Measurements from ENCODE around the gene MVB12B.
"Not testable (repeated sequence)": the region's sequence is repeated elsewhere in the genome, so short reads cannot be mapped to it uniquely, and the experiment has no call there.

The MVB12B gene

GRCh38 chr9:126462617-126463016, 136.0 kb downstream of the MVB12B start:
- in situ Hi-C loops (cut with HindIII; ENCODE audit: low sequenced_read_pairs): no loop called here

GRCh38 chr9:126463426-126463825, 136.8 kb downstream of the MVB12B start:
- in situ Hi-C loops (cut with HindIII; ENCODE audit: low sequenced_read_pairs): no loop called here

DNA sequence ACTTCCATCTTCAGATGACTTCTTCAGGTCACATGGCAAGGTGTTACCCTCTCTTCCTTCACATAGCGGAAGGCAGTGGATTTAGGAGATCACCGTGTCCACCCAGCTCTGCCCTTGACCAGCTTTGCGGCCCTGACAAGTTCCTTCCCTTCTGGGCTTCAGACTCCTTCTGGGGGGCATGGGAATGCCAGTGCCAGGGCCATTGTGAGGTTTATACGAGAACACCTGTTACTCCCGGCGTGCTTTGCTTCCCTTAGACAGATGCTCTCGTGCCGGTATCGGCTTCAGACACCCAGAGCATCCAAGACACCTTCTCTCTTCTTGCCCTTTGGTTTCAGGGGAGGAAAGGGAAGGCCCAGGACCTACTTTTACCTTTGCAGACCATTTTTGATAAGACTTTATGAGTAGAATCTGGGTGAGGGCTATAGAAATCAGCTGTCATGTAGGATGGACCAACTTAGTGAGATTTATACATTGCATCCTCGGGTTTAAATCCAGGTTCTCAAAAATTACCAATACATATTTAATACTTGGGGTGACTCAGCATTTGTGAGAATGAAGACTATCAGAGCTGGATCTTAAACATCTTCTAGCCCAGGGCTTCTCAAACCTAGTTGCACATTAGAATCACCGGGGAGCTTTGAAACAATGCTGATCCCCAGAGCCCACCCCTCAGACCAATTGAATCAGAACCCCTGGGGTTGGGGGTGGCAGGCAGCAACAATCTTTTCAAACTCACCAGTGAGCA, 138.2 kb downstream of the MVB12B start:
- in situ Hi-C loops (cut with HindIII; ENCODE audit: low sequenced_read_pairs): no loop called here

GRCh38 chr9:126465977-126466376, 139.3 kb downstream of the MVB12B start:
- in situ Hi-C loops (cut with HindIII; ENCODE audit: low sequenced_read_pairs): no loop called here

DNA sequence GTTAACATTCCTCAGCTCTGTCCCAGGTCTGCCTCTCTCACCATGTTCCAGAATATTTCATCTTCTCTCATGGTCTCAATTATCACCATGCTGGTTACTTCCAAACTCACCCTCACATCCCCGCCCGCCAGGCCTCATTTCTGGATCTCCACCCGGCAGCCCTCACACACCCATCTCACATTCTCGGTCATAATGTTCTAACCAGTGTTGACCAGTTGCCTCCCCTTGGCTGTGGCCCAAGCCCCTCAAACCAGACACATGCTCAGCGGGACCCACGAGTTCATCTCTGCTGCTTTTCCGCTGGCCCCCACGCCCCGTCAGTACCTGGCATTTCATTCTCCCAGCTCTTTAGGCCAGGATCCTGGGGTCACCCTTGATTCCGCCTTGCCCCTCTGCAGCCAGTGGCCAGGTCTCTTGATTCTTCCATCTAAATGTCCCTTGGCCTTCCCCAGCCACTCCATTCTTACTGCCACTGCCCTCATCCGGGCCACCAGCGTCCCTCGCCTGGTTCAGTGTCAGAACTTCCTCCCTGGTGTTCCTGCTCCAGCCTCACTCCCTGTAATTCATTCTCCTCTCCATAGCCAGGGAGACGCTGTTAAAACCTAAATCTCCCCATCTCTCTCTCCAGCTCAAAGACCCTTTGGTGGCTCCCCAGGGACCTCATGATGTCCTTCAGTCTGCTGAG, 141.7 kb downstream of the MVB12B start:
- in situ Hi-C loops (cut with HindIII; ENCODE audit: low sequenced_read_pairs): no loop called here

- in situ Hi-C loops (cut with HindIII; ENCODE audit: low sequenced_read_pairs): no loop called here
Measured at GRCh38 chr9:126470241-126470993, 143.8 kb downstream of the MVB12B start.

DNA sequence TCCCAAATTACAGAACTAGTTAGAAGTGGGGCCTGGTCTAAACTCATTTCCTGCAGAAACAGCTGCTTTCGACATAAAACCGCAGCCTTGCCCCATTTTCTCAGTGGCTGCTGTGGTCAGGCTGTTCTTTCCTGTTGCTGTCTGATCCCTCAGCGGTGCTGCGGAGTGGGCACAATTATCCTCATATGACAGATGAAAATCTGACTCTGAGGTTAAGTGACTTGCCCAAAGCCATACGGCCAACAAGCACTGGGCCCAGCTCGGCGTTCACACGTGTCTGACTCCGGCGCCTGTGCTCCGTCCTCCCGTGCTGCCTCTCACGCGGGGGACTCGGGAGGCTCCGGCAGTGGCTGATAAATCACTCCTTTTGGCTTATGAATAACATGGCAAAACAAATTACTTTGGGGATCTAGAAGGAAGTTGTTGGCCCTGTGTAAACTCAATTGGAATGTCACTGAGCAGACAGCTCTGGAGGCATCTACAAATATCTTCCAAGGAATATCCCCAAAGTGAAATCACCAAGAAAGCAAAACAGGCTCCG, 144.5 kb downstream of the MVB12B start:
- in situ Hi-C loops (cut with HindIII; ENCODE audit: low sequenced_read_pairs): no loop called here

DNA sequence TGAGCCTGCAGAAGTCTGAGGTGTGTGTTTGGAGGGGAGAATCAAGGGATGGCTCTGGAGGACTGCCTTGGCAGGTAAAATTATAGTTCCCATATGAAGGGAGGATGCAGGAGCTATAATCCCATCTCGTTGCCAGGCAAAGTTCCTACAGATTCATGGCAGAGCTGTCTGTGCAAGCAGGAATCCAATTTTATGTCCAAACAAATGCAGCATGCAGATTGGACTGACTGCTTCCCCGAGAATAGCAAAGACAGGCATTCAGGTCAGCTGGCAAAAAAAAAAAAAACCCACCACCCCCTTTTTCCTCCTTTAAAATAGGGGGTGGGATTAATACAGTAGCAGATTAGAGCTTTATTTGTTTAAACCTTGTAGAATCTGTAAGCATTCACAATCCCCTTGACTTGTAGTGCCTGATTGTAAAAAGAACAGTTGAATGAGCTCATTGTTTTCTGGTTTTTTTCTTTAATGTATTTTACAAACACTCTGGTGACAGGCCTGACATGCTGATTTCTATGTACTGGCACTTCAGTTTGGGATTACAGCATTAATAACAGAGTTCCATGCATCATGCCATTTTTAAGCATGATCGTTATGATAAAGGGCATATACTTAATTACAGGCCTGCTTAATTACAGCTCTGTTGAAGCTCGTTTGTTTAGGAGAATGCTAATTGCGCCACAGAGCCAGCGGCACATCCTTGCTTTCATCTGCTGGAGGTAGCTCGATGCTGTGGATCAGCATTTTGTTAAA, 145.7 kb downstream of the MVB12B start:
- in situ Hi-C loops (cut with HindIII; ENCODE audit: low sequenced_read_pairs): no loop called here

- in situ Hi-C loops (cut with HindIII; ENCODE audit: low sequenced_read_pairs): no loop called here
Measured at GRCh38 chr9:126472948-126473298, 146.3 kb downstream of the MVB12B start.

DNA sequence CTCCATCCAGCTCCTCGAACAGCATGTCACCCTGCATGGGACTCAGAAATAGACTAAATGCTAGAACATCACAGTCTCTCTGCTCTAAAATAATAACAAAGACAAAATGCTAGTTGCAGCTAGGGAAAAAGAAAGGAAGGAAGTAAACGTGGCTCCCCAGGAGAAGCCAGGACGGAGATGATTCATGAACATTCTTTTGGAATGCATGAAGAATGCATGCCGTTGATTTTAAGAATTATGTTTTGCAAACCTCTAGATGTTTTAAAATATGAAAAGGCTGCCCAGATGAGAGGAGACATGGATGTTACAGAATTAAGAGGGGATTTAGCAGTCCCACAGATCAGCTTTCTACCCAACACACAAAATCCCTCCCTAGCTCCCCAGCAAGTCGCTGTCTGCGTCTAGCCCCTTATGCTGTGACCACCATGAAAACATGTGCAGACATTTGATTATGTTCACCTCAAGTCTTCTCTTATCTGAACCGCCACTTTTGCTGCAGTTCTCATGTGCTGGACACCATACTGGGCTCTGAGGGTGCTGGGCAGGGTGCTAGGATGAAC, 147.7 kb downstream of the MVB12B start:
- in situ Hi-C loops (cut with HindIII; ENCODE audit: low sequenced_read_pairs): no loop called here

GRCh38 chr9:126474786-126475485, 148.3 kb downstream of the MVB12B start:
- in situ Hi-C loops (cut with HindIII; ENCODE audit: low sequenced_read_pairs): no loop called here

- in situ Hi-C loops (cut with HindIII; ENCODE audit: low sequenced_read_pairs): no loop called here
Measured at GRCh38 chr9:126475933-126476555, 149.4 kb downstream of the MVB12B start.

DNA sequence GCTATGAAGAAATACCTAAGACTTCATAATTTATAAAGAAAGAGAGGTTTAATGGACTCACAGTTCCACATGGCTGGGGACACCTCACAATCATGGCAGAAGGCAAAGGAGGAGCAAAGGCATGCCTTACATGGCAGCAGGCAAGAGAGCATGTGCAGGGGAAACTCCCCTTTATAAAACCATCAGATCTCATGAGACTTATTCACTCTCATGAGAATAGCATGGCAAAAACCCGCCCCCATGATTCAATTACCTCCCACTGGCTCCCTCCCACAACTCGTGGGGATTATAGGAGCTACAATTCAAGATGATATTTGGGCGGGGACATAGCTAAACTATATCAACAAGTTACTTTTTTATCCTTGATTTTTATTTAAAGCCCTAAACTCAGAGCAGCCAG, 150.8 kb downstream of the MVB12B start:
- in situ Hi-C loops (cut with HindIII; ENCODE audit: low sequenced_read_pairs): not testable (repeated sequence)

GRCh38 chr9:126478216-126478981, 151.8 kb downstream of the MVB12B start:
- in situ Hi-C loops (cut with HindIII; ENCODE audit: low sequenced_read_pairs): no loop called here

DNA sequence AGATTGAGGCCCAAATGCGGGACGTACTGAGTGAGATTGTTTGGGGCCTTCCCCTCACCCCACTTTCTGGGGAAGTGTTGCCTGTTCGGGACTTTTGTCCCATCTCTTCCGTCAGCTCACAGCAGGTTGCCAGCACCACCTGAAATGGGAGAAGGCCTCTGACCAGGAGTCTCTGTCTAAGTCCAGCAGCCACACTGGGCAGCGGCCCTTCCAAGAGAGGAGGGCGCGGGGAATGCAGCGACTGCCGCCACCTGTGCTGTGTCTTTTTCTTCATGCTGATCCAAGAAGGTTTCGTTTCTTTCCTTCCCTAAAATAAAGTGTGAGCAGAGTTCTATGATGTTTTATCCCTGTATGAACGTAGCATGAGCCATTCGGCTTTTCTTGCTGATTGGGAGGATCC, 152.9 kb downstream of the MVB12B start:
- in situ Hi-C loops (cut with HindIII; ENCODE audit: low sequenced_read_pairs): no loop called here

- in situ Hi-C loops (cut with HindIII; ENCODE audit: low sequenced_read_pairs): no loop called here
Measured at GRCh38 chr9:126480813-126481212, 154.2 kb downstream of the MVB12B start.

- in situ Hi-C loops (cut with HindIII; ENCODE audit: low sequenced_read_pairs): no loop called here
Measured at GRCh38 chr9:126481862-126482261, 155.2 kb downstream of the MVB12B start.

GRCh38 chr9:126482361-126483044, 155.9 kb downstream of the MVB12B start:
- in situ Hi-C loops (cut with HindIII; ENCODE audit: low sequenced_read_pairs): no loop called here
